OCI-LY3 (cell line): ENCODE results near the gene MTUS2.

ENCODE experiments used
- H2AFZ ChIP-seq: fragments of 200-600, 300-600 bp; shearing (Covaris generic); 2 replicates; pipeline ENCODE4 v1.6.0; 2014; ENCODE audit warnings: antibody characterized with exemption, low read depth, low read length
- H3K27ac ChIP-seq: fragments of 200-600, 300-600 bp; sonication (generic); 2 replicates; pipeline ENCODE4 v1.5.1; 2014; ENCODE audit warnings: mild to moderate bottlenecking, low read length, moderate library complexity, mixed read lengths
- H3K27me3 ChIP-seq: fragments of 200-600, 300-600 bp; sonication (generic); 2 replicates; pipeline ENCODE4 v1.6.1; 2014; ENCODE audit warnings: low read depth, low read length, mixed read lengths
- H3K36me3 ChIP-seq: fragments of 200-600, 300-600 bp; sonication (generic); replicated peaks from 2 replicates; pipeline ENCODE3; 2014; ENCODE audit warnings: low read depth, low read length, mixed read lengths
- H3K4me1 ChIP-seq: fragments of 300-600, 200-600 bp; sonication (generic); 2 replicates; pipeline ENCODE4 v1.6.1; 2014; ENCODE audit warnings: low read length, mixed read lengths
- H3K4me2 ChIP-seq: fragments of 200-600, 300-600 bp; sonication (generic); 2 replicates; pipeline ENCODE4 v1.6.1; 2014; ENCODE audit warnings: low read length, mixed read lengths
- H3K4me3 ChIP-seq: fragments of 300-600, 200-600 bp; sonication (generic); 2 replicates; pipeline ENCODE4 v1.5.1; 2014; ENCODE audit warnings: antibody characterized with exemption, mild to moderate bottlenecking, low read length, moderate library complexity
- H3K79me2 ChIP-seq: fragments of 300-600, 200-600 bp; shearing (Covaris generic); 2 replicates; pipeline ENCODE4 v1.6.1; 2014; ENCODE audit warnings: mild to moderate bottlenecking, low read length, mixed read lengths
- H3K9ac ChIP-seq: fragments of 300-600, 200-600 bp; shearing (Covaris generic); 2 replicates; pipeline ENCODE4 v1.6.0; 2014; ENCODE audit warnings: mild to moderate bottlenecking, low read length, moderate library complexity
- H3K9me3 ChIP-seq: fragments of 200-600, 300-600 bp; shearing (Covaris generic); 2 replicates; pipeline ENCODE4 v1.6.1; 2014; ENCODE audit warnings: low read length, mixed read lengths; ENCODE audit not compliant: insufficient read depth
- H4K20me1 ChIP-seq: fragments of 200-600, 300-600 bp; sonication (generic); 2 replicates; pipeline ENCODE4 v1.6.1; 2016; ENCODE audit warnings: low read length, mixed read lengths; ENCODE audit not compliant: insufficient read depth
- CTCF ChIP-seq: fragments of 200-600, 300-600 bp; sonication (generic); IDR thresholded peaks from 2 replicates; pipeline ENCODE4 v1.5.1; 2014; ENCODE audit warnings: antibody characterized with exemption, low read length, low read depth
- EZH2phosphoT487 ChIP-seq: fragments of 200-600 bp; shearing (Covaris generic); IDR thresholded peaks from 2 replicates; pipeline ENCODE4 v1.6.1; 2018; ENCODE audit warnings: antibody characterized with exemption, mixed run types, low read depth

Gene MTUS2

GRCh38 chr13:29359181-29359580, 539.0 kb downstream of the MTUS2 start:
- Histone ChIP-seq H3K4me1 (peaks cover 13% of the 10 kb centered on the region; the same call in 1 of the 2 replicates), H2AFZ (no peak overlapping the region), H3K27me3 (no peaks in the 10 kb centered on the region; the same call in 1 of the 2 replicates), H4K20me1 (no peaks in the 10 kb centered on the region), H3K79me2 (no peaks in the 10 kb centered on the region), H3K9ac (no peak overlapping the region), H3K4me3 (no peak overlapping the region), H3K27ac (no peak overlapping the region), H3K36me3 (no peaks in the 10 kb centered on the region), H3K4me2 (no peak overlapping the region), H3K9me3 (no peaks in the 10 kb centered on the region)
- TF ChIP-seq EZH2phosphoT487 = no peak

DNA sequence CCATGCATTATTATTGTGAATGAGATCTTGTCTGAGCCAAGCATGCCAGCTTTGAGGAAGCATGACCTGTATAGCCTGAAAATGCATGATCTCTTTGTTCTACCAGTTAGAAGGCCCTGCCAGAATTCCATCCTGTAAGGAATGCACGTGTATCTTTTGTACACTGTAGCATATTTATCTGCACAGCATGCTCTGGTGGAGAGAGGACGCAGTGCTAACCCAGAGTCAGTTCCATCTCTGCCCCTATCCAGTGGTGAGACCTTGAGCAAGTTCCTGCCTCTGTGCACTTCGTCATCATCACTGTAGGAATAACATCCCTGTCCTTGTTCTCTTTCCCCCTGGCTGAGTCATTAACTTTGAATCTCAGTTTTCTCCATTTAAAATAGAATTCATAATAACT, 541.6 kb downstream of the MTUS2 start:
- Histone ChIP-seq H4K20me1 (no peaks in the 10 kb centered on the region), H3K27me3 (no peaks in the 10 kb centered on the region; the same call in 1 of the 2 replicates), H3K27ac (no peak overlapping the region), H3K36me3 (no peaks in the 10 kb centered on the region), H3K4me2 (no peak overlapping the region), H3K4me3 (no peak overlapping the region), H3K9ac (no peak overlapping the region), H2AFZ (no peak overlapping the region), H3K4me1 (peaks cover 3% of the 10 kb centered on the region; the same call in 1 of the 2 replicates), H3K9me3 (no peaks in the 10 kb centered on the region), H3K79me2 (no peaks in the 10 kb centered on the region)
- TF ChIP-seq CTCF (no peak), EZH2phosphoT487 (no peak)

DNA sequence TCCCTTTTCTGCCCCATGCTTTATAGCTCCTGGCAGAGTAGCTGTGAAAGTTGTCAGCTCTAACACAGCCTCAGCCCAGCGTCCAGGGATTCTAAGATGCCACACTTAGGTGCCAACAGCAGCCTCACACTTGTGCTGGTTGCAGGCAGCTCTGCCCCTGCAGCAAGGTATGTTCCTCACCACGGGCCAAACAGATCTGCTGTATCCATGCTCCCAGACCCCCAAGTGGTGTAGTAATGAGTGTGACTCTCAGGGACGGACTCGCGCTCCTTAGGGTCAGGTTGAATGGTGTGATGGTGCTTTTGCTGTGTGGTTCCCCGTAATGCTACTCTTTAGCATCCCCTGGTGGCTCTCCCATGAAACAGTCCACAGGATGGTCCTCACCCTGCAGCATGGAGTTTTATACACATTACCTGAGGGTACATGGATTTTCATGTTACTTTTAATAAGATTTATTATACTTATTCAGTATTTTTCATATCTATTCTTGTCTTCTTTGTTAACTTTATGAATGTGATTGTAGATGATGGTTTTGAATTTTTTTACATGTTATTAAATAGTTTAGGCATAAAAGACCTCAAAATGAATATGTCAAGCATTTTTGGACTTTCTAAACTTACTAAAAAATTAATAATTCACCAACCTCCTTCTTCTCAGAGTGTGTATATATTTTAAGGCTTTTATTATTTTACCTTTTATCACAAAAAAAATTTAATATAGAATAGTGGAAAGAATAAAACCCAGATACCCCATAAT, 542.9 kb downstream of the MTUS2 start:
- Histone ChIP-seq H3K4me1 (peaks cover 3% of the 10 kb centered on the region; the same call in 1 of the 2 replicates), H3K79me2 (no peaks in the 10 kb centered on the region), H3K4me2 (peak overlapping the region; percentile 94), H3K9ac (peak overlapping the region; percentile 29; the same call in 1 of the 2 replicates), H2AFZ (peak overlapping the region; percentile 91), H3K27ac (no peak overlapping the region), H4K20me1 (no peaks in the 10 kb centered on the region), H3K9me3 (no peaks in the 10 kb centered on the region), H3K36me3 (no peaks in the 10 kb centered on the region), H3K27me3 (no peaks in the 10 kb centered on the region; the same call in 1 of the 2 replicates), H3K4me3 (peak overlapping the region; percentile 72)
- TF ChIP-seq EZH2phosphoT487 = no peak
- TF ChIP-seq CTCF = peak; percentile 95

- H3K4me2 ChIP-seq = peak overlapping the region; percentile 50
- H3K36me3 ChIP-seq = no peaks in the 10 kb centered on the region
- TF ChIP-seq EZH2phosphoT487 (no peak), CTCF (peak; percentile 86)
- H4K20me1 ChIP-seq = no peaks in the 10 kb centered on the region
- H3K9ac ChIP-seq = peak overlapping the region; percentile 33; the same call in 1 of the 2 replicates
- no peaks in the 10 kb centered on the region for H3K27me3 ChIP-seq
- H3K4me3 ChIP-seq = peak overlapping the region; percentile 36
- peaks cover 24% of the 10 kb centered on the region for H3K4me1 ChIP-seq
- peak overlapping the region; percentile 15; the same call in 1 of the 2 replicates for H3K27ac ChIP-seq
- no peaks in the 10 kb centered on the region for H3K79me2 ChIP-seq
- no peaks in the 10 kb centered on the region for H3K9me3 ChIP-seq
- H2AFZ ChIP-seq = peak overlapping the region; percentile 49
Observed at GRCh38 chr13:29369060-29369743, 549.1 kb downstream of the MTUS2 start.
